Medulla oblongata (tissue), 1 donor: ENCODE results near the gene LMAN2.
"Not testable (repeated sequence)": the region's sequence is repeated elsewhere in the genome, so short reads cannot be mapped to it uniquely, and the experiment has no call there.

ENCODE experiments used
- DNase-seq: peaks from one replicate; pipeline ENCODE4 v3.0.0-alpha.2; 2015; ENCODE audit errors: extremely low spot score

LMAN2 gene

DNA sequence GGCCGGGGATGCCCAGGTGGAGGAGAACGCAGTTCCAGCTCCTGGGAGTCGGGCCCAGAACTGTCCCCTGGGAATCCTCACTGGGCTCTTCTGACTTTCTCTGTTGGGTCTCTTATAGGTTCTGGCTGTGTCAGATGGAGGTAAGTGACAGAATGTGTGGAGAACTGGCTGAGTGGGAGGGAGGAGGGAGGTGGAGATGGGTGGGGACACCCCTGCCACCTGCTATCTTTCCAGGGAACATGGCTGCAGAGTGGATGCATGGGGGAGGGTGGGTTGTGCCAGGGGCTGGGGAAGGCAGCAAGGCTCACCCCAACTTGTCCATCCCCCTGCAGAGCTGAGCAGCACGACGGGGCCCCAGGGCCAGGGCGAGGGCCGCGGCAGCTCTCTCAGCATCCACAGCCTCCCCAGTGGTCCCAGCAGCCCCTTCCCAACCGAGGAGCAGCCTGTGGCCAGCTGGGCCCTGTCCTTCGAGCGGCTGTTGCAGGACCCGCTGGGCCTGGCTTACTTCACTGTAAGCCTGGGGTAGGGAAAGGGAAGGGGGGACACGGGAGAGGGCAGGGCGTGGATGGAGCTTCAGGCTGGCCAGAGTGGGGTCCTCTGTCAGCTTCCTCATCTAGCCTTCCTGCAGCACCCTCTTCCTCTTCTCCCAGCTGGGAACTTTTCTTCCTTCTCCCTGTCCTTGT lies 14.5 kb upstream of the LMAN2 start:
- no peak for DNase-seq

DNA sequence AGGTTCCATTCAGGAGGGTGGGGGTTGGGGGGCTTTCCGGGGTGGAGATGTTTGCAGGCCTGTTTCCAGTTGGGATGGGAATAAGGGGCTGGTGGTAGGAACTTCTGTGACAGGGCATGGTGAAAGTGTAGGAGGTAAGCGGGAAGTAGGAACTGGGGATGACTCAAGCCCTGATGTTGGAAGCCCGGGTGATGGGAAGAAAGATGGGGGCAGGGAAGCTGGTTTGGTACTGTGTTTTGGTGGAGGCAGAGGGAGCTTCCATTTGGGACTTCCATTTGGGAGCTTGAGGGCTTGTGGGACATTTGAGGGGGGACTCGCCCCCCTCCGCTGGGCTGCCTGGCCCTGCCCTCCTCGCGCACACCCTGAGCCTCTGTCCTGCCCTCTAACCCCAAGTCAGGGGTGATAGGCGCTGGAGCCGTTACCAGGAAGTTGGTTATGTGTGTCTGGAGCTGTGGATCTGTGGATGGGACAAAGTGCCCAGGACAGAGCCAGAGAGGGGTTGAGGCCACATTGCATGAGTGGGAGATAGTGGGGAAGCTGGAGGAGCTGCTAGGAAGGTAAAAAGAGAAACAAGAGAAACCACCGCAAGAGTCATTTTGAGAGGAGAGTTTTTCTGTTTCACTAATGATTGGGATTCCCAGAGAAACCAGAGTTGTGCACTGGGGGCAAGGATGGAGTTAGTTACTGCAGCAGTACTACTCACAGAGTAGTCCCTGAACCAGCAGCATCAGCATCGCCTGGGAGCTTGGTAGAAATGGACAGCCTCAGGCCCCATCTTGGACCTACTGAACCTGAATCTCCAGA lies 12.9 kb upstream of the LMAN2 start:
- no peak for DNase-seq

DNA sequence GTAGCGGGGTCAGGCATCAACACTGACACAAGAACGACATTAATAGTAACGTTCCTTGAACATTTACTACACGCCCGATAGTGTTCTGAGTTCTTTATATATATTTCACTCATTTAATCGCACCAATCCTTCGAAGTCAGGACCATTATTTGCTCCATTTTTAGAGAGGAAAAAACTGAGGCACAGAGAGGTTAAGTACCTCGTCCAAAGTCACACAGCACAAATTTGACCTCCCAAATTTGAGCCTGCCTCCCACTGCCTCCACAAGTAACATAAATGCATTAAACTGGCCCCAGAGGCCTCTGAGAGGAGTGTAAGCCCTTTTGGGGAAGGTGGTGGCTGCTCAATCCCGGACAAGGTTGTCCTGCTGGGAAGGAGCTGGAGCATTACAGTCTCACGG lies 12.1 kb upstream of the LMAN2 start:
- no peak for DNase-seq

DNA sequence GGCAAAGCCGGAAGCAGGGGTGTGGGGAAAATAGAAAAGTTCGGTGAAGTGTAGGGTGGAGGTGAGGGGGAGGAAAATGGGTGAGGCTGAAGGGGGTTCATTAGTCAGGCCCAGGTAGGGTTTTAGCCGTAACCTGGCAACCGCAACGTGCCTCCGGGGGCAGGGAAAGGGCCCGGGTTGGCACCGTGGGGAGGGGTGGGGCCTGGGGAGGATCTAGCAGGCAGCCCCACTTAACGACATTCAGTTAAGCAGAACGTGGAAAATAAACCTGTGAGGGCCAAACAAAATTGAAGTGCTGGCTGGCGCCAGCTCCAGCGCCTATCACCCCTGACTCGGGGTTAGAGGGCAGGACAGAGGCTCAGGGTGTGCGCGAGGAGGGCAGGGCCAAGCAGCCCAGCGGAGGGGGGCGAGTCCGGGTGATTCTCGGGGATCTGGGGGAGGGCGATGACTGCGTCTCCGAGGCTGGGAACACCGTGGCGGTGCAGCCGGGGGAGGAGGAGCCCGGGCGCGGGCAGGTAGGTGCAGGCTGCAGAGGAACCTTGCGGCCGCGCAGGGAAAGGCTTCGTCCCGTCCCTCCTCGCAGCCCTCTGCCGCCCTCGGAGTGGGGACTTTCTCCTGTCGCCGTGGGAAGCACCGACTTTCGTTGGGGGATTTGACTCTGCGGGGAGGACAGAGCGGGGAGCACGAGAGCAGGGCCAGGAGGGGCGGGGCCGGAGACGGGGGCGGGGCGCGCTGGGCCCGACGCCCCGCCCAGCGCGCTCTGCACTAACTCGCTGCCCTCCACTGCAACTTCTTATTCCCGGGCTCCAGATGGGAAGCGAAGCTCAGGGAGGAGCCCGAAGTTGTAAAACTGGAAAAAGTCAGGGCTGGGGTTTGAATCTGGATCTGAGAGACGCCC lies 11.4 kb upstream of the LMAN2 start:
- DNase-seq, result no peak

DNA sequence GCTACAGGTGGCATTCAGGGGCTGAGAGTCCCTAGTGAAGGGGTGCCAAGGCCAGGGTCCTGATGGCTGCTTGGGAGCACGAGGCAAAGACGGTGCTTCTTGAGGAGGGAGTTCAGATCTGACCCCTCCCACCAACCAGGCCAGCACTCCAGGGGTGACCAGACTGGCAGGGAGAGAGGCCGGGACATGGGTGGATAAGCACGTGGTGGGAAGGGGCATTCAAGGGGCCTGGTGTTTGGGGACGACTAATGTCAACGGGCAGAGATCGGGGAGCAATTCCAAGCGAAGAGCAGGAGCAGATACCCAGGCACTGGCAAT lies 10.8 kb upstream of the LMAN2 start:
- DNase-seq, result no peak

DNA sequence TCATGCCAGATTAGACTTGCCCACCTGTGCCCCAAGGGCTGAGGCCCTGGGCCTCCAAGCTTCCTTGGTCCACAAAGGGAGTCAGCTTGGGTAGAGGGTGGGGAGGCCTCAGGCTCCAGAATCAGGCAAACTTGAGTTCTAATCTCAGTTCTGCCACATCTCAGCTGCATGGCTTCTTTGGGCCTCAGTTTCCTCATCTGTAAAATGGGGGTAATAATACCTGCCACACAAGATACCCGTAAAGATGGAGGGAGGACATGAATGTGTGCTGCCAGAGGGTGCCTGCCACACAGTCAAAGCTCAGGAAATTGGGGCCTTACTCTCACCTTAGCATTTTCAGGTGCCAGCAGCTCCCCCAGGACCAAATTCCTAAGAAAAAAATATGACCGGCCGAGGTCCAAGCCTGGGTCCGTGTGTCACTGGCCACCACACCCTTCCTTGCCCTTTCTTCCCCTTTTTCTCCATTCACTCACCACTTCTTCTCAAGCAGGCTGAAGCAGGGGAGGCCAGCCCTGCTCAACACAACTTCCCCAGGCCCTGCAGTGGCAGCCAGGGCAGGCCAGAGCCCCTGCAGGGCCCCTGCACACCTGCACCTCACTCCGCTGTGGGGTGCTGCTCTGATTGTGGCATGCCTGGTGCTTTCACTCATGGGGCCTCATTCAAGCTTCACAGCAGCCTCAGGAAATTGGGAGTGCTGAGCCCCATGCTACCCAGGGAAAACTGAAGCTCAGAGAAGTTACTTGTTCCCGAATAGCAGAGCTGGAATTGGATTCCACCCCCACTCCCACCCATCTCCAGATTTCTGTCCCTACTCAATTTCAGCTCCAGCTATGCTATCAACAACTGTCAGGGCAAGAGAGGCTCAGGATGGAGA lies 10.2 kb upstream of the LMAN2 start:
- DNase-seq, result no peak

DNA sequence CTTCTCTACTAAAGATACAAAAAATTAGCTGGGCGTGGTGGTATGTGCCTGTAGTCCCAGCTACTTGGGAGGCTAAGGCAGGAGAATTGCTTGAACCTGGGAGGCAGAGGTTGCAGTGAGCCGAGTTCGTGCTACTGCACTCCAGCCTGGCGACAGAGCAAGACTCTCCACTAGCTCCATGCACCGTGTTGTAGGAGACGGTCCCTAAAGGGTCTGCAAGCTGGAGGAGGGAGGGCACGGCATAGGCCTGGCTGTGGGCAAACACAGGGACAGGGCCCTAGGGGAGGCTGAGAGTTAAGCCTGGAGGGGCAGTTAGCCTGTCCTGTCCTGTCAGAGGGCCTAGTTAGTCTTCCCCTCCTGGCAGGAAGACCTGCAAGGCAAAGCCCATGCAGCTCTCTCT lies 9.3 kb upstream of the LMAN2 start:
- not testable (repeated sequence) for DNase-seq

DNA sequence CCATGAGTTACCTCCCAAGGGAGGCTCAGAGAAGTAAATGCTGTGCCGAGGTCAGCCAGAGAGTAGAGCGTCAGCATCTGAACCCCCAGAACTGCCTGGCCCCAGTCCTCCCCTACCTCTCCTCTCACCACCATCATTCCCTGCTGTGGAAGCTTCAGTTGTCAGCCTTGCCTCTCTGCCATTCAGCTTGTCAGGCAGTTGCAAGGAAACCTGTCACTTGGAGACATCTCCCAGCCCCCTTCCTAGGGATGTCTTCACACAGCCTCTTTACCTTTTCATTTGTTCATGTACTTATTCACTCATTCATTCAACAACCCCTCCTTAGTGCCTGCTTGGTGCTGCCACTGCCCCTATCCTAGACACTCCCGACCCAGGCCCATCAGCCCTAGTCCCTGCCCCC lies 8.4 kb upstream of the LMAN2 start:
- no peak for DNase-seq

DNA sequence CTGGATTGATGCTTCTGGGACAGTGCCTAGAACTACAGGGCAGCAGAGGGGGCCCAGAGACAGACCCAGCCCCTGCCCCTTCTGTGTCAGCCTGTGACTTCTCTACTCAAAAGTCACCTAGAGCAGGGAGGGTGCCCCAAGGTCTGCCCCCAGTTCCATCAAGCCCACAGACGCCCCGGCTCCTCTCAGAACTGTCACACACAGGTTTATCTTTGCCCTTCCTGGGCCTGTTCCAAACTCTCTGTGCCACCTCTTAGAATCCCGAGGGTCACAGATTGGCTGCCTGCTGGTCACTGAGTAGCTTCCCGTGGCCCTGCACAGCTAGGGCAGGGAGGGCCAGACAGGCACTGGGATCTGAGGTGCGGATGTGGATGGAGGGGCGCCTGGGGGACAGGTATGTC lies 8.0 kb upstream of the LMAN2 start:
- DNase-seq, result no peak

DNA sequence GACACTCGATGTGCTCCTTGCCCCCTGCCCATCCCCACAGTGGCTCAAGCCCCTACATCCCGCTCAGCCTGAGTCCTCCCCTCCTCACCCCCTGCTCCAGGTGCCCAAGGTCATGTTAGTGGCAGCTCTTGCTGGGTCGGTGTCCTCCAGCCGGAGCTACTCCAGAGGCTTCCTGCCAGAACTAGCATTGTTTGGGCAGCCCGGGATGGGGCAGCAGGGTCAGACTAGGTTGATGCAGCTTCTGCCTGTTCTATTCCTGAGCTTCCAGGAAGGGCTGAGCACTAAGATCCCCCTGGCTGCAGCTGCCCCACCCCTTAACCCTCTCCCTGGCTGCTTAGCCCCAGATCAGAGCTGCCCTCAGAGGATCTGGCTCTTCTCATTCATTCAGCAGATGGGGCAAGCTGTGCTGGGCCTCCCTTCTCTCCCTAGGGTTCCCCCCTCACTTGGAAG lies 6.9 kb upstream of the LMAN2 start:
- no peak for DNase-seq

DNA sequence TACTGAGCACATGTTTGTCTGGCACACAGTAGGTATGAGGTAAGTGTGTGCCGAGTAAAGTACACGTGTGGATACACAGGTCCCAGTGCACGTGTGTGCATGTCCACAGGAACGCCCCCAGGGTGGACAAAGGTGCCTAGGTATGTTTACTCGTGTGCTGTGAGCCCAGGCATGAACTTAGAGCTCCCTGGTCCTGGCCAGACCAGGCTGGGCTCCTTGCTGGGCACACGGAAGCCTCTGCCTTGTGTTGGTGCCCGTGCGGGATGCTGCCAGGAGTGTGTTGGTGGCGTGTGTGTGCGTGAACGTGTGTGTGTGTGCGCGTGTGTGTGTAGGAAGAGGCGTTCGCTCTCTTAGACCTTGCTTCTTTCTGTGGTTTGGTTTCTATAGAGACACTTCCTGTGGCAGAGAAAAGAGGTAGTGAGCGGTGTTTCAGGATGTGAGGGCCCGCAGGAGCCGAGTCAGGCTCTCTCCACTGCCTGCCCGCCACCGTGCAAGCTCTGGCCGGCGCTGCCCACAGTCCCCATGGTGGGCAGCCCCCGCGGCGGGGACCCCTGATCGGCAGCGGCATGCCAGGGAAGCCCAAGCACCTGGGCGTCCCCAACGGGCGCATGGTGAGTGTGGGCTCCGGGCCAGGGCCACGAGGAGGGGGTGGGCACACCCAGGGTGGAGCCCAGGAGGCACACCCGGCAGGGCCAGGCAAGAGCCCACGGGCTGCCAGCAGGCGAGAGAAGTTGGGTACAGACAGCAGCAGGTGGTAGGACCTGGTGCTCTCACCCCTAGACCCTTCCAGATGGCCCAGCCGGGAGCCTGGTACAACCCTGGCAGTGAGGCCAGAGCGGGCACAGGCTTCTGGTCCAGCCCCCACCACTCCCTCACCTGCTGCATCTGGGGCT lies 6.2 kb upstream of the LMAN2 start, which contains the start of gene RGS14:
Gene RGS14 (plus strand): TSS at position 466 of the 893 bp plus-strand sequence. CDS start 101 bp downstream, at position 567.
- DNase-seq, result peak; percentile 65

DNA sequence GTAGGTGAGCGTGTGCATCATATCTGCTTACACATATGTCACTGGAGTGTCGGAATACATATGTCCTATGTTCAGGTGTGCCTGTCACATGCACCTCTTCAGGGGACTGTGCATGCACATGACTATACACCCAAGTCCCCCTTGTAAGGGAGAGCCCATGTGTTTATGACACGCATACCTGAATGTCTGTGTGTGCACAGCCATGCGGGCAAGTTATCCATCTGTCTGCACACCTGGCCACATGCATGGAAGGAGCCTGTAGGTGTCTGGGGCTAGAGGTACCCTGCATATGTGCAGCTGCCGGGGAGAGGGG lies 5.6 kb upstream of the LMAN2 start:
- DNase-seq, result no peak

DNA sequence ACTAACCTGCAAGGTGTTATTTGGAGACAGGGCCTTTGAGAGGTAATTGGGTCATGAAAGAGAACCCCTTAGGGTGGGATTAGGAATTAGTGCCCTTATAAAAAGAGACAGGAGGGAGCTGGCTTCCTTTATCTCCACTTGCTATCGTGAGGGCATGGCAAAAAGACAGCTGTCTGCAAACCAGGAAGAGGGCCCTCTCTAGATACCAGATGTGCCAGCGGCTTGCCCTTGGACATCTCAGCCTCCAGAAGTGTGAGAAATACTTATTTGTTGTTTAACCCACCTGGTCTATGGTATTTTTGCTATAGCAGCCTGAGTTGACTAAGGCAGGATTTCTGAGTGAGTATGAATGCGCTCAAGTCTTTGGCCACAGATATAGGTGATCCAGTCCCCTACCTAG lies 5.3 kb upstream of the LMAN2 start:
- no peak for DNase-seq

DNA sequence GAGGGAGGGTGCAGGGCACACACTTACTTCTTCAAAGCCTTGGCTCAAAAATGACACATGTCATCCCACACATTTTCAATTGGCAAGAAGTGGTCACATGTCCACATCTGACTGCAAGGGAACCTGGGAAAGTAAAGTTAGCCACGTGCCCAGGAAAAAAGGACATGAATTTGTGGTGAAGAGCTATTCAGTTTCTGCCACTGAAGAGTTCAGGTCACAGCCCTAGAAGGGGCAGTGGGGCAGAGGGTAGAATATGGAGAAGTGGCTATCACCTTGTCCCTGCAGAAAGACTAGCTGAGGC lies 4.3 kb upstream of the LMAN2 start:
- no peak for DNase-seq

DNA sequence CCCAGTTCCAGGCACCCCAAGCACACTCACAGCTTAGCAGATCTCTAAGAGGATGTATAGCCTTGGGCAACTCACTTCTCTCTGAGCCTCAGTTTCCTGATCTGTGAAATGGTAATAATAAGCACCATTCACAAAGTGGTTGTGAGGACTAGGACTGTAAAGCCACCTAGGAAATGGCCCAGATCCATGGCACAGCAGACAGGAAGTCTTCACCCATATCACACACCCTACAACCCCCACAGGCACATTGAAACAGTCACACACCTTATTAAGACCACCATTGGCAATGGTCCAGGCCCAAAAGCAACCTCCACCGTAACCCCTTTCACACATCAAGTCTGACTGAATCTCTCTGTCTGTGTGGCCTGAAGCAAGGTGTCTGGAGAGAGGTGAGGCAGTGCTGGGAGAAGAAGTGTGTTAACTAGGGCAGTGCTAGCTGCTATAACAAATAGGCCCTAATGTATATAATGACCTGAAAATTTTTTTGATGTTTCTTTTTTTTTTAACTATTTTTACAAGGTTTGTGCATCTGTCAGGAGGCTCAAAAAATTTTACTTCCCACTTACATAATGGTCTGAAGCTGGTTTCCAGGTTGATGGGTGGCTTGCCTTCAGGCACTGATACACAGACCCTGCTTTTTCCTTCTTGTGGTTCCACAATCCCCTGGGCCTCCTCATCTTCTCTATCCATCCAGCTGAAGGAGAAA lies 3.8 kb upstream of the LMAN2 start:
- no peak for DNase-seq

DNA sequence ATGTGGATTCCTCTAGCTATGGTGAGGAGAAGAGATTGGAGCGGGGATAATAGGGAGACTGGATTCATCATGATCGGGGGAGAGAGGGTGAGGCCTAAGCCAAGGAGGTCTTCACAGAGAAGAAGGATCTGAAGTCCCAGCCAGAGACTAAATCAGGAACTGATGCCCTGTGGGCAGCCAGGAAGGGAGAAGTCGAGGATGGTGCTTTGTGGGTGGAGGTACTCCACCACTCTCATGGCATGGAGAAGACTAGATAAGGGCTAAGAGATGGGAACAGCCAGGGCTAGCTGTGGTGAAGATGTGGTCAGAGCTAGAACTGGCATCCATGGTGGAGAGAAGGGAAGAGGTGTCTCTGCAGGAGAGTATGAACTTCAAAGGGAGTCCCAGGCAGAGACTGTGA lies 3.2 kb upstream of the LMAN2 start:
- DNase-seq, result no peak

DNA sequence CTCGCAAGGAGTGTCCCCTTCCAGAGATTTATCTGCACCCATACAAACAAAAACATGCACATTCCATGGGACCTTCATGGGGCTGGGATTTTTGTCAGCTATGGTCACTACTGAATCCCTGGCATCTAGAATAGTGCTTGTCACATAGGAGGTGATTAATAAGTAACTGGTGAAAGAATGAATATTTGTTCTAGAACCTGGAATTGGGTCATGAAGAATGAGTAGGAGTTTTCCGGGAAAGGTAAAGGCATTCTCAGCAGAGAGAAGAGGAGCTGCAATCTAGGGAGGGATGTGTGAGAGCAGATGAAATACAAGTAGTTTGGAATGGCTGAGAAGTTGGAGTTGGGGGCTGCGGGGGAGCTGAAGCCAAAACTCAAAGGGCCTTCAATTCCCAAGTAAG lies 2.8 kb upstream of the LMAN2 start:
- no peak for DNase-seq

DNA sequence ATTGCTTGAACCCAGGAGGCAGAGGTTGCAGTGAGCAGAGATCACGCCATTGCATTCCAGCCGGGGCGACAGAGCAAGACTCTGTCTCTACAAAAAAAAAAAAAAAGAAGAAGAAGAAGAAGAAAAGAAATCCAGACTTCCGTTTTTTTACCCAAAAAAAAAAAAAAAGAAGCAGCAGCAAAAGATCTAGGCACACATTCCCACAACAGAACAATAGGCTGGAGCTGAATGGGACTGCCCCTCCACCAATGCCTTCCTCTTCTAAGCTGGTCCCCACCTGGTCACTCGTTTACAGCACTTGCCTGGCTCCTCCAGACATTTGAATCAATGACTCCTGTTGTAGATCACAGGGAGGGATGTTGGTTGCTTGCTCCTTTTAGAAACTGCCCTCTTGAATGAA lies 1.6 kb upstream of the LMAN2 start:
- no peak for DNase-seq

DNA sequence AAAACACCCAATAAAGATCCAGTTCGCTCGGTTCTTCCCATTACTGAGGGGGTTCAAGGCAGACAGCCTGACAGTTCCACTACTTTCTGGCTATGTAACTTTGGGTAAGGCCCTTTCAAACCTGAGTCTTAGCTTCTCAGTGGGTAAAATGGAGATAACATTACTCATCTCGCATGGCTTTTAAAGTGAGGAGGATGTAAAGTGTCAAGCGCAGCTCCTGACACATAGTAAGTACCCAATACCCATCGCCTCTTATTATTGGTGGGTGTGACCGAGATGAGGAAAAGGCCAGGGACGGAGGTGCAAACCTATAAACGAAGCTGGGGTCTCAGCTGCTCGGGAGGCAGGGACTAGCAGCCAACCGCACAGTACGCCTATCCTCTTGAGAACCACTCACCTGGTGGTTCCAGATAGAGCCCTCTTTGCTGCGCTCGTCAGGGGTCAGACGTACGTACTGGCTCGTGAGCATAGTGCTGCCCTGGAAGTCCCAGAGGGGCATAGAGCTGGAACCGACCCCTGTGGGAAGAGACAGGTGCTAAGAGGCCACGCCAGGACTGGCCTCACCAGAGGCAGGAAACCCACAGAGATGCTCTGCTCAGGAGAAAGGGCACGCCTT lies 584 bp downstream of the LMAN2 start:
- no peak for DNase-seq

DNA sequence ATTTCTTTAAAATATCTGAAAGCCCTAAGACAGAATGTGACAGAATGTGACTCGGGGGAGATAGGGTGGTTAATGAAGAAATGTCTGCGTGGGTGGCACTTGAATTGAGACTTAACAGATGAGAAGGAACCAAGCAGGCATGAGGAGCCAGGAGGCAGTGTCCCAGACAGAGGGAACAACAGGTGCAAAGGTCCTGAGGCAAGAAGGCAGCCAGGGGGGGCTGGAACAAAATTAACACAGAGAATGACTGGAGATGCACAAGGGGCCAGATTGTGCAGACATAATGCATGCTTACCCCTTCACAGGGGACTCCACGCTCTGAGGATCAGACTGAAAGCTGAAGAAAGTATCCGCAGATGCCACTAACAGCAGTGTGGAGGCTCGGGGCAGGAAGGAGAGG lies 1.7 kb downstream of the LMAN2 start:
- DNase-seq, result no peak
